Loucy (cell line): ENCODE data around the gene SND1.

Source experiments
- H2AFZ ChIP-seq: fragments of 200-600 bp; sonication (generic); 2 replicates; pipeline ENCODE4 v1.6.0; 2016; ENCODE audit warnings: antibody characterized with exemption, mild to moderate bottlenecking, low read length, moderate library complexity
- H3F3A ChIP-seq: fragments of 200-600 bp; 2 replicates; pipeline ENCODE4 v1.6.0; 2016; ENCODE audit warnings: antibody characterized with exemption, low read depth, mild to moderate bottlenecking
- H3K27me3 ChIP-seq: fragments of 200-600 bp; sonication (generic); 2 replicates; pipeline ENCODE4 v1.6.1; 2014; ENCODE audit warnings: low read length, mild to moderate bottlenecking; ENCODE audit not compliant: insufficient read depth, poor library complexity, severe bottlenecking
- H3K36me3 ChIP-seq: fragments of 200-600 bp; sonication (generic); 2 replicates; pipeline ENCODE4 v1.6.1; 2016; ENCODE audit warnings: low read length; ENCODE audit not compliant: insufficient read depth
- H3K4me1 ChIP-seq: fragments of 200-600 bp; sonication (generic); 2 replicates; pipeline ENCODE4 v1.5.1; 2014; ENCODE audit warnings: low read length, mild to moderate bottlenecking; ENCODE audit not compliant: insufficient read depth, poor library complexity, severe bottlenecking
- H3K4me2 ChIP-seq: fragments of 200-600 bp; sonication (generic); 2 replicates; pipeline ENCODE4 v1.6.0; 2014; ENCODE audit warnings: antibody characterized with exemption, low read length, low read depth, mild to moderate bottlenecking; ENCODE audit not compliant: poor library complexity, severe bottlenecking
- H3K4me3 ChIP-seq: fragments of 200-600 bp; sonication (generic); 2 replicates; pipeline ENCODE4 v1.5.1; 2014; ENCODE audit warnings: low read length, mild to moderate bottlenecking, mixed read lengths; ENCODE audit not compliant: poor library complexity, severe bottlenecking
- H3K79me2 ChIP-seq: fragments of 200-600 bp; sonication (generic); 2 replicates; pipeline ENCODE4 v1.6.1; 2014; ENCODE audit warnings: low read length; ENCODE audit not compliant: insufficient read depth
- H3K9ac ChIP-seq: fragments of 200-600 bp; sonication (generic); 2 replicates; pipeline ENCODE4 v1.6.0; 2014; ENCODE audit warnings: mild to moderate bottlenecking, low read depth, low read length, moderate library complexity; ENCODE audit not compliant: poor library complexity, severe bottlenecking
- H3K9me2 ChIP-seq: fragments of 200-600 bp; sonication (generic); replicated peaks from 2 replicates; pipeline ENCODE4 v1.6.1; 2016; ENCODE audit warnings: low read depth, low read length, mixed read lengths
- H3K9me3 ChIP-seq: fragments of 200-600 bp; sonication (generic); 2 replicates; pipeline ENCODE4 v1.6.1; 2014; ENCODE audit warnings: mild to moderate bottlenecking, antibody characterized with exemption, low read length, low read depth; ENCODE audit not compliant: insufficient read depth
- H4K20me1 ChIP-seq: fragments of 200-600 bp; sonication (generic); 2 replicates; pipeline ENCODE4 v1.6.0; 2014; ENCODE audit warnings: antibody characterized with exemption, low read length, mild to moderate bottlenecking; ENCODE audit not compliant: insufficient read depth, poor library complexity, severe bottlenecking
- EZH2phosphoT487 ChIP-seq: fragments of 200-600 bp; IDR thresholded peaks from 2 replicates; pipeline ENCODE4 v1.6.1; 2018; ENCODE audit warnings: antibody characterized with exemption, mild to moderate bottlenecking, moderate library complexity, borderline replicate concordance
- TF ChIP-seq, protein P1 (sequence below): fragments of 200-600 bp; sonication (generic); conservative IDR thresholded peaks from 2 replicates; pipeline ENCODE4 v1.5.1; 2014; ENCODE audit warnings: mild to moderate bottlenecking, antibody characterized with exemption, low read length

SND1 gene

GRCh38 chr7:127885222-127885772 is 233.3 kb downstream of the SND1 start:
- H3K4me1 ChIP-seq = peaks cover 18% of the 10 kb centered on the region
- H3K4me2 ChIP-seq = no peak overlapping the region
- no peaks in the 10 kb centered on the region for H3K27me3 ChIP-seq
- peaks cover 27% of the 10 kb centered on the region; the same call in 1 of the 2 replicates for H3K36me3 ChIP-seq
- H4K20me1 ChIP-seq = peaks cover 2% of the 10 kb centered on the region
- TF ChIP-seq EZH2phosphoT487 = no peak
- TF ChIP-seq, protein P1, sequence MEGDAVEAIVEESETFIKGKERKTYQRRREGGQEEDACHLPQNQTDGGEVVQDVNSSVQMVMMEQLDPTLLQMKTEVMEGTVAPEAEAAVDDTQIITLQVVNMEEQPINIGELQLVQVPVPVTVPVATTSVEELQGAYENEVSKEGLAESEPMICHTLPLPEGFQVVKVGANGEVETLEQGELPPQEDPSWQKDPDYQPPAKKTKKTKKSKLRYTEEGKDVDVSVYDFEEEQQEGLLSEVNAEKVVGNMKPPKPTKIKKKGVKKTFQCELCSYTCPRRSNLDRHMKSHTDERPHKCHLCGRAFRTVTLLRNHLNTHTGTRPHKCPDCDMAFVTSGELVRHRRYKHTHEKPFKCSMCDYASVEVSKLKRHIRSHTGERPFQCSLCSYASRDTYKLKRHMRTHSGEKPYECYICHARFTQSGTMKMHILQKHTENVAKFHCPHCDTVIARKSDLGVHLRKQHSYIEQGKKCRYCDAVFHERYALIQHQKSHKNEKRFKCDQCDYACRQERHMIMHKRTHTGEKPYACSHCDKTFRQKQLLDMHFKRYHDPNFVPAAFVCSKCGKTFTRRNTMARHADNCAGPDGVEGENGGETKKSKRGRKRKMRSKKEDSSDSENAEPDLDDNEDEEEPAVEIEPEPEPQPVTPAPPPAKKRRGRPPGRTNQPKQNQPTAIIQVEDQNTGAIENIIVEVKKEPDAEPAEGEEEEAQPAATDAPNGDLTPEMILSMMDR = no peak
- no peak overlapping the region for H3K4me3 ChIP-seq
- no peak overlapping the region for H3K9ac ChIP-seq
- no peaks in the 10 kb centered on the region for H3K9me2 ChIP-seq
- H3F3A ChIP-seq = no peaks in the 10 kb centered on the region
- H3K9me3 ChIP-seq = no peaks in the 10 kb centered on the region
- no peaks in the 10 kb centered on the region for H3K79me2 ChIP-seq
- no peak overlapping the region for H2AFZ ChIP-seq

- Histone ChIP-seq H3K9ac (no peak overlapping the region), H3K4me2 (no peak overlapping the region), H3K4me3 (no peak overlapping the region), H3K4me1 (peaks cover 18% of the 10 kb centered on the region), H3F3A (no peaks in the 10 kb centered on the region), H3K9me3 (no peaks in the 10 kb centered on the region), H3K27me3 (no peaks in the 10 kb centered on the region), H3K36me3 (peaks cover 30% of the 10 kb centered on the region; the same call in 1 of the 2 replicates), H3K9me2 (no peaks in the 10 kb centered on the region), H4K20me1 (no peaks in the 10 kb centered on the region), H3K79me2 (no peaks in the 10 kb centered on the region), H2AFZ (no peak overlapping the region)
- no peak for TF ChIP-seq EZH2phosphoT487
- TF ChIP-seq, protein P1 = no peak
Measured at GRCh38 chr7:127885843-127886242, 233.8 kb downstream of the SND1 start.

DNA sequence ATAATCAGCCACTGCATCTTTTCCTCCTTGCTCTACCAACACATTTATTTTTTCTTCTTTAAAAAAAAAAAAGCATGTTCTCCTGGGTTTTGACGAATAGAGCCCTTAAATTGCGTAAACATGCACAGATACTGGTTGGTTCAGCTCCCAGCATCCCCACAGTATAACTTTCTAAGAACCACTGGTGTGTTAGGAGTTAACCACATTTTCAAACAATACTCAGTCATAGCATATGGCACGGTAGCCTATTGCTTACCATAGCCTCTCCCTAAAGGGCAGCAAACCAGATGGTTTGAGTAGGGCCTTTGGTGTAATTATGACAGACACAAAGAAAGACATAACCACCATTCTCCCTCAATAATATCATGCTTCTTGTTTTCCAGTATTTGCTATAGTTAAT is 234.3 kb downstream of the SND1 start:
- Histone ChIP-seq H3K9me3 (no peaks in the 10 kb centered on the region), H3F3A (no peaks in the 10 kb centered on the region), H4K20me1 (no peaks in the 10 kb centered on the region), H3K4me1 (peaks cover 17% of the 10 kb centered on the region), H3K4me2 (no peak overlapping the region), H2AFZ (no peak overlapping the region), H3K9ac (no peak overlapping the region), H3K4me3 (no peak overlapping the region), H3K27me3 (no peaks in the 10 kb centered on the region), H3K9me2 (no peaks in the 10 kb centered on the region), H3K79me2 (no peaks in the 10 kb centered on the region), H3K36me3 (peaks cover 31% of the 10 kb centered on the region; the same call in 1 of the 2 replicates)
- TF ChIP-seq EZH2phosphoT487 = no peak
- TF ChIP-seq, protein P1 = no peak
